HG02870 (cell line): ENCODE data around the gene CIDEC.
"Not testable (repeated sequence)": the region's sequence is repeated elsewhere in the genome, so short reads cannot be mapped to it uniquely, and the experiment has no call there.

Source experiments
- ATAC-seq: cut with Tn5 transposase; IDR thresholded peaks from one replicate; pipeline ENCODE4 v1.9.1; 2021; ENCODE audit warnings: mild to moderate bottlenecking, moderate library complexity; ENCODE audit not compliant: unreplicated experiment

CIDEC gene

DNA sequence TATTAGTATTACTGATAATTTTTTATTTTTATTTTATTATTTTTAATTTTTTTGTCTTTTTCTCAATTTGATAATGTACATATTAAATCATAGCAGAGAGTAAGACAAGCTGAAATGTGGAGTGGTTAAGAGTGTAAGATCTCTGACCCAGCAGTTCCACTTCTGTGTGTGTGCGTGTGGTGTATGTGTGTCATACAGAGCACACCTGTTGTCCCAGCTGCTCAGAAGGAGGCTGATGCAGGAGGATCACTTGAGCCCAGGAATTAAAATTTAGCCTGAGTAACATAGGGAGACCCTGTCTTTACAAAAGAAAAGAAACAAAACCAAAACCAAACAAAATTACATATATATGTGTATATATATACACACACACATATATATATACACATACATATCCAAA lies 1.4 kb upstream of the CIDEC start:
- ATAC-seq: no peak

DNA sequence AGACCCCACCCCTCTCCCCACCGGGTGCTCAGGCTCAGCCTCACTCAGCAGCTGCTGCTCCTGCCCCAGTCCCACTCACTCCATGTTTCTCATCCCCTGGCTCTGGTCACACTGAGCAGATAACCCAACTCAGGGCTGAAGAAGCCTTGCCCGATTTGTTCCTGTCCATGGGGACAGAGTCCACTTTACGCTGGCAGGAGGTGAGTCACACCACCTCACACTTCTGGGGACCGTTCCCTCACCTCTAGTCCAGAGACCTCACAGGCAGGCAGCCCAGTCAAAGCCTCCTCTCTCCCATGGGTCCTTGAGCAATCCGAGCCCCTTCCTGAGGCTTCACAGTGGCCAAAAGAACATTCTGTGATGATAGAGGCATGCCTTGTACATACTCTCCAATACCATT lies 1.4 kb downstream of the CIDEC start:
- ATAC-seq: no peak

DNA sequence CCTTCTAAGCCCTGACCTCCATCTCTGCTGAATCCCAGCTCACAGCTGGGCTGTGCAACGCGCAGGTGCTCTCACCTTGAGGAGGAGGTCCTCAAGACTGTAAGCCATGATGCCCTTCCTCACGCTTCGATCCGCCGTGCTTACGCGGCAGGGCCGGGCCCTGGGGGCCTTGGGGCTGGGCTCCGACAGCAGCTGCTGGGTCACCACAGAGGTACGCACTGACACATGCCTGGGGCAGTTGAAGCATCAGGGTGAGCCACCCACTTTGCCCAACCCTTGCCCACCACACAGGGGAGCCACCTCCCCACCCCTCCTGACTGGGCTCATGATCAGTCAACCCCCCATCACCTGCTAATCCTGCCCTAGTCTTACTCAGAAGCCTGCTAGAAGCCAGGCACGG lies 3.1 kb downstream of the CIDEC start:
- ATAC-seq: no peak

DNA sequence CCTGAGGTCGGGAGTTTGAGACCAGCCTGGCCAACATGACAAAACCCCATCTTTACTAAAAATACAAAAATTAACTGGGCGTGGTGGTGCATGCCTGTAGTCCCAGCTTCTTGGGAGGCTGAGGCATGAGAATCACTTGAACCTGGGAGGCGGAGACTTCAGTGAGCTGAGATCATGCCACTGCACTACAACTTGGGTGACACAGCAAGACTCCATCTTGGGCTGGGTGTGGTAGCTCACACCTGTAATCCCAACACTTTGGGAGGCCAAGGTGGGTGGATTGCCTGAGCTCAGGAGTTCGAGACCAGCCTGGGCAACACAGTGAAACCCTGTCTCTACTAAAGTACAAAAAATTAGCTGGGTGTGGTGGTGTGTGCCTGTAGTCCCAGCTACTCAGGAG lies 3.8 kb downstream of the CIDEC start:
- ATAC-seq: not testable (repeated sequence)

- ATAC-seq: no peak
Measured at GRCh38 chr3:9875448-9875847, 4.6 kb downstream of the CIDEC start.

GRCh38 chr3:9872067-9872466 lies 8.0 kb downstream of the CIDEC start:
- not testable (repeated sequence) for ATAC-seq

- ATAC-seq: no peak
Measured at GRCh38 chr3:9870978-9871377, 9.1 kb downstream of the CIDEC start.

DNA sequence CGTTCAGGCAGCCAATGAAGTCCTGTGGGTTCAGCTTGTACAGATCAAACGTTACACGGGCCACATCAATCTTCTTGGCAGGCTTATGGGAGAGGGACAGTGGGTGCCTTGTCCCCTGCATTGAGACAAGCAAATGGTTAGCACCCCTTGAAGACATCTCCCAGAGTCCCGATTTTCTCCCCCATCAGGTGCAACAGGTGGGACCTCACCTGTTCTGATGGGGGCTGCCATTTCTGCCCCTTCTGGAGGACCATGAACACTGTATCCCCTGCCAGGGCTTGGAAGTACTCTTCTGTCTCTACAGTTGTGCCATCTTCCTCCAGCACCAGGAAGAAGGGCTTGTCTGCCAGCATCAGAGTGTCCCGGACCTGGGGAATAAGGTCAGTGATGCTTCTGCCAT lies 10.1 kb downstream of the CIDEC start:
- no peak for ATAC-seq

GRCh38 chr3:9867106-9867505 lies 12.9 kb downstream of the CIDEC start:
- no peak for ATAC-seq

DNA sequence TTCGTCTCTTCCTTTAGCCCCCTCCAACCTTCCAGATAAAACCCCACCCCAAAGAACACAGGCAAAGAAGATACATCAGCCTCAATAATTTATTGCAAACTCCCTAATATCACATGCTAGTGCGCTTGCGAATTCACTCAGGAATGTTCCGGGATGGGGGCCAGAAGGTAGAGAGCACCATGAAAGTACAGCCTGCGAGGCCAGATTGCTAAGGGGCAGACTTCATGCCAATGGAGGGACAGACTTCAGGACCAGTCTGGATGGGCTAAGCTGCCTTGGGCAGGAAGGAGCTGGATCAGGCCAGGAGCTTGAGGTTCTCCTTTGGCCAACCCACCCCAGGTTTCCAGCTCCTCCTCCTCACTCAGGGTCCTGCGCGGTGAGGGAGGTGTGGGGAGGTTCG lies 13.4 kb downstream of the CIDEC start:
- ATAC-seq: no peak

- ATAC-seq: not testable (repeated sequence)
Measured at GRCh38 chr3:9865125-9865637, 14.9 kb downstream of the CIDEC start.

DNA sequence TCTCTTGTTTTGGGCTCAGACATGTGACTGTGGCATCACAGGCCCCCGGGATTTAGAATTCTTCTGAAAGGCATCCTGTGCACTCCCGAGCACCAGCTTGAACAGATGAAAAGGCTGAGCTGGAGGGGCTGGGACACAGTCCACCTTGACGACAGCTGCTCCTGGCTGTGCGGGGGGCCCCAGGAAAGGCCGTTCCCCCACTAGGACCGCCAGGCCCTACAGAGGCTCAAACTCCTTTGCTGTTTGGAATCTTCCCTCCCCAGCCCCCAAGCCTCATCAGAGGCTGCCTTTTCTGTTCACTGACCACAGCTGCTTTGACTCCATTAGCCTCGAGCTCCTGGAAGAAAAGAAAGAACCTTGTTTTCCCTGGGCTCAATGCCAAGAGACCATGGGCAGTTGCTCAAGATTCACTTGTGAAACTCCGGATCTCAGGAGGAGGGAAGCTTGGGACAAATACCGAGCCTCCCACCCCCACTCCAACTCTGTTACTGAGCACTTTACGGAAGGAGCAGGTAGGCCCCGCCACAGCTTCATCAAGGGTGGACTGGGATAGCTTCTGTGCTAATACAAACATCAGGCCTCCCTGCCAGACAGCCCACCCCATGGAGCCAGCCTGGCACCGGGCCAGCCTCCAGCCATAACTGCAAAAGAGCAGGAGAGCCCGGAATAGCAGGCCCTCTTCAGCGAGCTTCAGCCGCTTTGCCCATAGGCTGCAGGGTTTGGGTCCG lies 15.7 kb downstream of the CIDEC start:
- ATAC-seq: no peak

- ATAC-seq: no peak
Measured at GRCh38 chr3:9863058-9863772, 16.8 kb downstream of the CIDEC start.

DNA sequence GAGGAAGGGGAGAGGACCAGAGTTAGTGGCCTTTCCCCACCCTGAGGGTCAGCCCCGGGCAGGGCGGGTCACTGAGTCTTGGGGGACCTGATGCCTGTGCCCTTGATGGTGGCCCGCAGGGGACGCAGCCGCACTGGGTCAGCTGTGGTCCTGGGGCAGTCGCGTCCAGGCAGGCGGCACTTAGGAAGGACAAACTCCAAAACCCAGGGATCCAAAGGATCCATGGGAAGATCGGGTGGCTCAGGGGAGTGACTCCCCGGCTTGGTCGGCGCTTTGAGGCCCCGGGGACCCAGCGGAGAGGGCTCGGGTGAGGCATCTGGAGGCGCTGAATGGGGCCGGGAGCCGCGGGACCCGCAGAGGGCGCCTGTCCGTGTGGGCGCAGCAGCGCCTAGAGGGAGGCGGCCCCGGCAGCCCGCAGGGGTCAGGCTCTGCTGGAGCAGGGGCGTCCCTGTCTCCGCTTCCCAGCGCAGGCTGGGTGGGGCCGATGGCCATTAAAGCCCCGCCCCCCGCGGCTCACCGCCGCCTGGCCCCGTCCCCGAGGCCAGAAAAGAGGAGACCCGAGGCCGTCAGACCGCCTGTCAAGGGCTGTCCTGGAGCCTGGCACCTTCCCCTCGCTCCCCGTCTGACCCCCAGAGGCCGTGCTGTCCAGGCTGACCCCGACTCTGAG lies 17.5 kb downstream of the CIDEC start:
- no peak for ATAC-seq

- no peak for ATAC-seq
Measured at GRCh38 chr3:9861626-9862130, 18.4 kb downstream of the CIDEC start.

DNA sequence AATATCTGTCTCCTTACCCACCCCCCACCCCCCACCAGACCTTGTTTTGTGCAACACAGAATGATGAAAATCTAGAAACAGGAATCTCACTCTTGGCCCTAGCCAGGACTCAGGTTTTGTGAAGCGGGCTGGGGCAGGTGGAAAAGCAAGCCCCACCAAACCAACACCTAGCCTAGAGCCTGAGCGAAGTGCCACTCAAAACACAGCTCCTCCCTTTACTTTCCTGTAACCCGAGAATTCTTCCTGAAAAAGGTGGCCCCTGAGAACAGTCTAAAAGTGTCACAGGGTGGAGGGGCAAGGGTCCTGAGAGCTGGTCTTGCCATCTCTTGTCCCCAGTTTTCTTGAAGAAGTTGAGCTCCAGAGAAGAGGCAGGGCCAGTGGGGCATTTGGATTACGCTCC lies 18.9 kb downstream of the CIDEC start:
- ATAC-seq: no peak

DNA sequence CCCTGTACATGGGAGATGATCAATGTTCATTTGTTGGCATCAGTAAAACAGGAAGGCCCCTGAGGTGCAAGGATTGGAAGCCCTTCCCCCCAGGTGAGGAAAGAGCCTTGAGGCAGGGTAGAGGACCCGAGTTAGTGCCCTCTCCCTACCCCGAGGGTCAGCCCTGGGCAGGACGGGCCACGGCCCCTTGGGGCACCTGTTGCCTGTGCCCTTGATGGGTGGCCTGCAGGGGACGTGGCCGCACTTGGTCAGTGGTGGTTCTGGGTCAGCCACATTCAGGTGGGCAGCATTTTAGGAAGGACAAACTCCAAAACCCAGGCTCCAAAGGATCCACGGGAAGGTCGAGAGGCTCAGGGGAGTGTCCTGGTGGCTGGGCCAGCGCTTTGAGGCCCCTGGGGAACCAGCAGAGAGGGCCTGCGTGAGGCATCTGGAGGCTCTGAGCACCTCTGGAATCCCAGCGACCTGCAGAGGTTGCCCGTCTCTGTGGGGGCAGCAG lies 20.5 kb downstream of the CIDEC start:
- ATAC-seq: no peak

DNA sequence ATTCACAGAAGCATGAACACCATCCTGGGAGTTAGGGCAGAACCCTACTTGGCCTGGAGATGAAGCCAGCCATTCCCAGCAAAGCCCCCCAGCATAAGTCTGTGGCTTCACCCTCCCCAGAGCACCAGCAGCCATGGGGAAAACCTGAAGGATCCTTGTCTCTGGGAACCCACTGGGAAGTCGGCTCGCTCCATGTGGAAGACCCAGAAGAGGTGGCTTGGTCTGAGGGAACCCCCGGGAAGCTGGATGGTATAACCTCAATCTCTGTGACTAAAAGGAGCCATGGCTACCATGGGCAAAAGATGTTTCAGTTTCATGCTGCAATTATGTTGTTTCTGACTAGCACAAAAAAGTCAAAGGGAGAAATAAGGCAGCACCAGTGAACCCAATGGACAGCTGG lies 24.5 kb downstream of the CIDEC start:
- ATAC-seq: no peak

- ATAC-seq: not testable (repeated sequence)
Measured at GRCh38 chr3:9854291-9854940, 25.6 kb downstream of the CIDEC start.

- ATAC-seq: no peak
Measured at GRCh38 chr3:9852528-9852927, 27.5 kb downstream of the CIDEC start.

DNA sequence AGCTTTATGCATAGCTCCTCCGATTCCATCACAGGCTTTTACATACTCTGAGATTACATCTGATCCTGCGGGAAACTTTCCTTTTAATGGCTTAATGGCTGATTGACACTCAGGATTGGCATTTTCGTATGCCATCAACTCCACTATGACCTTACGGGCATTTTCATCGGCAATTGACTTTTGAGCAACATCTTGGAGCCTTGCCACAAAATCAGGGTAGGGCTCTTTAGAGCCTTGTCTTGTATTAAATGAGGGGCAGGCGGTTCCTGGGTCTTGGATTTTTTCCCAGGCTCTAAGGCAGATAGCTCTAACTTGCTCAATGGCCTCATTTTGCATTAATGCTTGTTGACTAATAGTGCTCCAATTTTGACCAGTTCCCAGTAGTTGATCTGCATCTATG lies 28.1 kb downstream of the CIDEC start:
- not testable (repeated sequence) for ATAC-seq
